Measurements from ENCODE around the gene APBA2.

DNA sequence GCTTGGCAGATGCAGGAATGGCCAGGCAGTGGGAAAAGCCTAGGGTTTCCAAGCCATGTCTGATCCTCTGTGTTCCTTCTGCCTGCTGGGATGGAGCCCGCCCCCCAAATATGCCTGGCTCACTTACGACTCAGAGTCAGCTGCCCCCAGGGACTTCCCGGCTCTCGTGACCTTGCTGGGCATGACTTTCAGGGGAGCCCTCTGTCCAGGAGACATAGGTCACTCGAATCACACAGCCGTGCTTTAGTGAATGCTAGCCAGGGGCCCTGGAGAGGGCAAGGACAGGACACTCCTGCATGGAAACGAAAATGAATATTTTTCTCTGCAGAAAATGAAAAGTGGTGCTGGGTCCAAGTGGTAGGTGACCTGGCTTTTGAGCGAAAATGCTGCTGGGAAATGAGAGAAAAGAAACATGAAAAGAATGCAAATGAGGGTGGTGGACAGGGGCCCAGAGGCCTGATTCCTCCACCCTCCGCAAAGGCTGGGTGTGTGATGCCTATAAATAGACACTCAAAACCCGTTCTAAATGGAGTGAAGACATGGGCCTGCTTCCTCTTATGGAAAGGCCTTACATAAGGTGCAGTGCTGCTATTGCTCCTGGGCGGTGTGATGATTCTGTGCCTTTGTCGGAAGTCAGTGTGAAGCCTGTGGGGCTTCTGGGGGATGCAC, 107.4 kb downstream of the APBA2 start:
- TF ChIP-seq GATA2 (IDR thresholded peaks at IDR 0.05; ENCODE audit: low read depth, low read length) (no peak), GATA3 (IDR thresholded peaks at IDR 0.05; ENCODE audit: low read depth, low read length) (no peak)

All from SH-SY5Y (cell line).